Stimulated activated naive B cell treated with anti-CD40 and anti-IgM and Interleukin-4, amounts not matched to agents 10 μg/mL and 1 μg/mL and 100 μg/mL, for 72 hours (primary cell): ENCODE measurements around the gene SPINK1.
"Not testable (repeated sequence)": the region's sequence is repeated elsewhere in the genome, so short reads cannot be mapped to it uniquely, and the experiment has no call there.

Experiments used
- ATAC-seq, 2 donors: fragments of 150-1000 bp; cut with Tn5 transposase; replicated peaks; 2 replicates each; pipeline ENCODE4 v1.10.0; 2021; ENCODE audit warnings: moderate library complexity in 1 of 2
- DNase-seq: peaks from one replicate; pipeline ENCODE4 v3.0.0; 2021
- H3K27ac Mint-ChIP-seq: one replicate; pipeline ENCODE4 v1.8.0; 2022; ENCODE audit warnings: mild to moderate bottlenecking, mixed read lengths
- H3K27me3 Mint-ChIP-seq, 2 donors: one replicate each; pipeline ENCODE4 v1.8.0; 2022; ENCODE audit warnings: mixed read lengths in 2 of 2
- H3K36me3 Mint-ChIP-seq, 2 donors: one replicate each; pipeline ENCODE4 v1.8.0; 2022; ENCODE audit warnings: mixed read lengths in 2 of 2, mild to moderate bottlenecking in 1 of 2
- H3K4me1 Mint-ChIP-seq, 2 donors: one replicate each; pipeline ENCODE4 v1.8.0; 2022; ENCODE audit warnings: mixed read lengths in 2 of 2, mild to moderate bottlenecking in 1 of 2
- H3K4me3 Mint-ChIP-seq, 2 donors: one replicate each; pipeline ENCODE4 v1.8.0; 2022; ENCODE audit warnings: mild to moderate bottlenecking in 2 of 2, mixed read lengths in 2 of 2, moderate library complexity in 1 of 2
- H3K9me3 Mint-ChIP-seq, 2 donors: one replicate each; pipeline ENCODE4 v1.8.0; 2022; ENCODE audit warnings: mixed read lengths in 2 of 2, mild to moderate bottlenecking in 1 of 2

SPINK1 gene

GRCh38 chr5:147804334-147804733, 27.1 kb downstream of the SPINK1 start:
- DNase-seq = no peak
- Mint-ChIP-seq H3K9me3 (no peaks in the 10 kb centered on the region), H3K27ac (no peak overlapping the region), H3K4me1 (peaks cover 6 to 15% of the 10 kb centered on the region in 2 donors), H3K4me3 (no peak overlapping the region), H3K36me3 (no peaks in the 10 kb centered on the region), H3K27me3 (peaks cover 32 to 35% of the 10 kb centered on the region in 2 donors)
- ATAC-seq = no peak

DNA sequence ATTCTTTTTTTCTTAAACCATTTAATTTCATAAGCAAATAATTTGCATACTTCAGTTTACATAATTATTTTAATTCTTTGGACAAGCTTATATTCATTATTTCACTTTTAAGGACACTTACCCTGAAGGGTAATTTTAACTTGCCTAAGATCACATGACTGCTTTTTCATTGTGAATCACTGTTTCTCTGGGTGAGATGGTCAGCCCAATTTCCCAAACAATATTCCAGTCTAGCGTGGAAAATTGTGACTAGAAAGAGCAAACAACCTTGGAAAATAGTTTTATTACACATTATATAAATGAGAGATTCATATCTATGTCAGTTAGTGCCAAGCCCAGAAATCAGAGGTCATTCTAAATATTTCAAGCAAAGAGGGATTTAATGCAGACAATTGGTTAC, 27.5 kb downstream of the SPINK1 start:
- ATAC-seq (no peak), DNase-seq (no peak)
- Mint-ChIP-seq H3K4me1 (peaks cover 6 to 15% of the 10 kb centered on the region in 2 donors), H3K4me3 (no peak overlapping the region), H3K27ac (no peak overlapping the region), H3K36me3 (no peaks in the 10 kb centered on the region), H3K9me3 (no peaks in the 10 kb centered on the region), H3K27me3 (peaks cover 35% of the 10 kb centered on the region in 2 donors)

GRCh38 chr5:147803161-147803560, 28.3 kb downstream of the SPINK1 start:
- peaks cover 35% of the 10 kb centered on the region in 2 donors for H3K27me3 Mint-ChIP-seq
- DNase-seq, ATAC-seq, H3K36me3 Mint-ChIP-seq, H3K9me3 Mint-ChIP-seq, H3K27ac Mint-ChIP-seq, H3K4me3 Mint-ChIP-seq: not testable (repeated sequence)
- peaks cover 6 to 15% of the 10 kb centered on the region in 2 donors for H3K4me1 Mint-ChIP-seq

DNA sequence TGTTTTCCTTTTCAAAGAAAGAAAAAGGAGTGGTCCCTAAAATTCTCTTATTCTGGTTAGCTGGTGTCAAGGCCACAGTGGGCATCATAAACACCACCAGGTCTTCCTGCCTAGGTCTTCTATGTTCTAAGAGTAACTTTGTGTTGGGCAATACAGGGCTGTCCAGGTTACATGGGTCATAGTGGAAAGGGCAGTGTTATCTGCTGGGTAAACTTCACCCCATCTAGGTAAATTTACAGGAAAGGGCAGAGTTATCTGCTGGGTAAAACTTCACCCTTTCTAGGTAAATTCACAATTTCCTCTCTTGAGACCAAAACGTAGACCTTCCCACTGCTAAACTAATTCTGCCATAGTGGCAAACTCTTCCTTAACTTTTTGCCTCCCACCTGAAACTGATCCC, 30.0 kb downstream of the SPINK1 start:
- H3K4me1 Mint-ChIP-seq = peaks cover 6 to 15% of the 10 kb centered on the region in 2 donors

DNA sequence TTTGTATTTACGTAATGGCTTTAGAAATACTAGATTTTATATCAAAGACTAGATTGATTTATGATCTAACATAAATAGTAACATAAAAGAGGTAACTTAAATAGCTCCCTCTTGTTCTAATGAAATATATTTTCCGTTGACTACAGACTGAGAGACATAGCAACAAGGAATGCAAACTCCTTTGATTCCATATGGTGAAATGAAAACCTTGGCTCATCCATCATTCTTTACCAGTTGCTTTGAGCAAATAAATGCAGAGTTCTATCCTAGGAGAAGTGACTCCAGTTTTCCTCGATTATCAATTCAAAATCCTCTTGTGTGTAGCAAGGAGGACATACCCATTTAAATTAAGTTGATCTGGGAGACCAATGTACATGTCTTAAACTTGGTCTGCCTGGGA, 31.0 kb downstream of the SPINK1 start:
- Mint-ChIP-seq H3K27ac (no peak overlapping the region), H3K27me3 (peaks cover 35 to 38% of the 10 kb centered on the region in 2 donors), H3K9me3 (no peaks in the 10 kb centered on the region), H3K4me3 (no peak overlapping the region), H3K4me1 (peaks cover 6 to 15% of the 10 kb centered on the region in 2 donors), H3K36me3 (no peaks in the 10 kb centered on the region)
- DNase-seq (no peak), ATAC-seq (no peak)

More for the DNA sequence above, 30.0 kb downstream of the SPINK1 start:
- Mint-ChIP-seq H3K9me3 (no peaks in the 10 kb centered on the region), H3K27me3 (peaks cover 30 to 35% of the 10 kb centered on the region in 2 donors), H3K4me3 (no peak overlapping the region), H3K36me3 (no peaks in the 10 kb centered on the region), H3K27ac (no peak overlapping the region)
- ATAC-seq = no peak
- no peak for DNase-seq

- no peak overlapping the region for H3K4me3 Mint-ChIP-seq
- no peak overlapping the region for H3K27ac Mint-ChIP-seq
- DNase-seq (no peak), ATAC-seq (no peak)
- H3K36me3 Mint-ChIP-seq = no peaks in the 10 kb centered on the region
- no peaks in the 10 kb centered on the region for H3K4me1 Mint-ChIP-seq
- H3K9me3 Mint-ChIP-seq = no peaks in the 10 kb centered on the region
- H3K27me3 Mint-ChIP-seq = peaks cover 24 to 26% of the 10 kb centered on the region in 2 donors
Observed at GRCh38 chr5:147796556-147797308, 34.7 kb downstream of the SPINK1 start.

GRCh38 chr5:147791181-147791580, 40.3 kb downstream of the SPINK1 start:
- Mint-ChIP-seq H3K36me3 (no peaks in the 10 kb centered on the region), H3K27ac (no peak overlapping the region), H3K27me3 (peaks cover 5 to 11% of the 10 kb centered on the region in 2 donors), H3K4me3 (no peak overlapping the region), H3K4me1 (no peaks in the 10 kb centered on the region), H3K9me3 (no peaks in the 10 kb centered on the region)
- DNase-seq (no peak), ATAC-seq (no peak)

- H3K36me3 Mint-ChIP-seq = no peaks in the 10 kb centered on the region
- no peak overlapping the region for H3K27ac Mint-ChIP-seq
- H3K9me3 Mint-ChIP-seq = no peaks in the 10 kb centered on the region
- no peak overlapping the region for H3K4me3 Mint-ChIP-seq
- no peak for DNase-seq
- no peaks in the 10 kb centered on the region for H3K27me3 Mint-ChIP-seq
- no peak for ATAC-seq
- H3K4me1 Mint-ChIP-seq = no peaks in the 10 kb centered on the region
Observed at GRCh38 chr5:147789820-147790219, 41.7 kb downstream of the SPINK1 start.

DNA sequence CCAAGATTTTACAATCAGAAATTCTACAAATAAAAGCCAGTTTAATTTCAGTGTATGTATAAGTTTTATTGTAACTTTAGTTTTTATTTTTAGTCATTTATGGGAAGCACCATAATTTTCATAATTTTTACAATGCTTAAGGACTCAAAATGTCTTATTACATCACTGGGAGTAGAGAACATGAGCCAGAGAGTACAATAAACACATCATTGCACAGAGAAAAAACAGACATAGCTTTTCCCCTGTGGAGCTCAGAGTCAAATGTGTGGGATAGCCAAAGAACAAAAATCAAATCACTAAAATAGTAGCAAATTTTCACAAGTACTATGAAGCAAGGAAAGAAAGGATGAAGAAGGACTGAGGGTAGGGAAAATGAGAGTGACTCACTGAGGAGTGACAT, 43.4 kb downstream of the SPINK1 start:
- H3K27me3 Mint-ChIP-seq = no peaks in the 10 kb centered on the region
- no peaks in the 10 kb centered on the region for H3K4me1 Mint-ChIP-seq
- H3K4me3 Mint-ChIP-seq = no peak overlapping the region
- ATAC-seq = no peak
- no peak for DNase-seq
- no peaks in the 10 kb centered on the region for H3K9me3 Mint-ChIP-seq
- no peaks in the 10 kb centered on the region for H3K36me3 Mint-ChIP-seq
- no peak overlapping the region for H3K27ac Mint-ChIP-seq

DNA sequence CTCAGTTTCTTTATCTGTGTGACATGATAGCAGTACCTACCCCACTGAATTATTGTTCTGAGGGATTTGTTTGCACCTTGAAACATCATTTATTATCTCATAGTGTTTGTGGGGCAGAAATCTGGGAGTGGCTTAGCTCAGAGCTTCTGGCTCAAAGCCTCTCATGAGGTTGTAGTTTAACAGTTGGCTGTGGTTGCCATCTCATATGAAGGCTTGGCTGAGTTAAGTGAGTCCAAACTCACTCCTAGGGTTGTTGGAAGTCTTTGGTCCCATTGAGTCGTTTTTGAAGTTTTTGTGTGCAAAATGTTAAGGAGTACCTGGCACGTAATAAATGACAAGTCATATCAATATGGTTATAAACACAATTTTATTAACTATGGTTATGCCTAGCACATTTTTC, 45.3 kb downstream of the SPINK1 start:
- H3K36me3 Mint-ChIP-seq = no peaks in the 10 kb centered on the region
- H3K27ac Mint-ChIP-seq = no peak overlapping the region
- H3K9me3 Mint-ChIP-seq = no peaks in the 10 kb centered on the region
- no peak for ATAC-seq
- H3K4me3 Mint-ChIP-seq = no peak overlapping the region
- no peak for DNase-seq
- no peaks in the 10 kb centered on the region for H3K27me3 Mint-ChIP-seq
- peaks cover 6 to 10% of the 10 kb centered on the region in 2 donors for H3K4me1 Mint-ChIP-seq

- H3K4me3 Mint-ChIP-seq = no peak overlapping the region
- ATAC-seq (no peak), DNase-seq (no peak)
- peaks cover 6 to 10% of the 10 kb centered on the region in 2 donors for H3K4me1 Mint-ChIP-seq
- H3K27me3 Mint-ChIP-seq = no peaks in the 10 kb centered on the region
- no peaks in the 10 kb centered on the region for H3K9me3 Mint-ChIP-seq
- H3K36me3 Mint-ChIP-seq = no peaks in the 10 kb centered on the region
- no peak overlapping the region for H3K27ac Mint-ChIP-seq
Observed at GRCh38 chr5:147784146-147784987, 47.1 kb downstream of the SPINK1 start.

GRCh38 chr5:147782110-147783028, 49.1 kb downstream of the SPINK1 start, which contains the start of gene JAKMIP2:
TSS of gene JAKMIP2 (minus strand) at chr5:147782728. CDS start at chr5:147671806, 110,922 bp downstream.
- Mint-ChIP-seq H3K27ac (peak within 1 kb of the TSS; percentile 62), H3K4me3 (peak within 1 kb of the TSS; percentile 80 to 93), H3K9me3 (no peaks in the 10 kb centered on the region), H3K36me3 (no peaks in the 10 kb centered on the region), H3K27me3 (no peaks in the 10 kb centered on the region), H3K4me1 (peaks cover 6 to 10% of the 10 kb centered on the region in 2 donors)
- peak; percentile 86 for DNase-seq
- ATAC-seq = peak; percentile 99

- H3K27me3 Mint-ChIP-seq = no peaks in the 10 kb centered on the region
- H3K4me3 Mint-ChIP-seq = no peak overlapping the region
- ATAC-seq (no peak), DNase-seq (no peak)
- H3K4me1 Mint-ChIP-seq = peaks cover 6 to 10% of the 10 kb centered on the region in 2 donors
- H3K36me3 Mint-ChIP-seq = peaks cover 0 to 7% of the 10 kb centered on the region in 2 donors
- H3K27ac Mint-ChIP-seq = no peak overlapping the region
- H3K9me3 Mint-ChIP-seq = peaks cover 3 to 4% of the 10 kb centered on the region in 2 donors
Observed at GRCh38 chr5:147780924-147781573, 50.4 kb downstream of the SPINK1 start.
